HS-5 (cell line): Measurements from ENCODE around the gene UGCG.
"Not testable (repeated sequence)": the region's sequence is repeated elsewhere in the genome, so short reads cannot be mapped to it uniquely, and the experiment has no call there.

Experiments
- DNase-seq: peaks from one replicate; pipeline ENCODE4 v3.0.0-alpha.2; 2012; ENCODE audit warnings: low read depth

UGCG gene

DNA sequence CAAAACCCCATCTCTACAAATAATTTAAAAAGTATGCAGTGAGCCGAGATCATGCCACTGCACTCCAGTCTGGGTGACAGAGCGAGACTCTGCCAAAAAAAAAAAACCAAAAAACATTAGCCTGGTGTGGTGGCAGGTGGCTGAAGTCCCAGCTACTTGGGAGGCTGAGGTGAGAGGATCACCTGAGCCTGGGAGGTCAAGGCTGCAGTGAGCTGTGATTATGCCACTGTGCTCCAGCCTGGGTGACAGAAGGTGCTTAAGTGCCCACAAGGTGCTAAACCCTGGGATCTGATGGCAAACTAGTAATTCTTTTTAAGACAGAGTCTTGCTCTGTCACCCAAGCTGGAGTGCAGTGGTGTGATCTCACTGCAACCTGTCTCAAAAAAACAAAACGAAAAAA, 5.7 kb upstream of the UGCG start:
- not testable (repeated sequence) for DNase-seq

DNA sequence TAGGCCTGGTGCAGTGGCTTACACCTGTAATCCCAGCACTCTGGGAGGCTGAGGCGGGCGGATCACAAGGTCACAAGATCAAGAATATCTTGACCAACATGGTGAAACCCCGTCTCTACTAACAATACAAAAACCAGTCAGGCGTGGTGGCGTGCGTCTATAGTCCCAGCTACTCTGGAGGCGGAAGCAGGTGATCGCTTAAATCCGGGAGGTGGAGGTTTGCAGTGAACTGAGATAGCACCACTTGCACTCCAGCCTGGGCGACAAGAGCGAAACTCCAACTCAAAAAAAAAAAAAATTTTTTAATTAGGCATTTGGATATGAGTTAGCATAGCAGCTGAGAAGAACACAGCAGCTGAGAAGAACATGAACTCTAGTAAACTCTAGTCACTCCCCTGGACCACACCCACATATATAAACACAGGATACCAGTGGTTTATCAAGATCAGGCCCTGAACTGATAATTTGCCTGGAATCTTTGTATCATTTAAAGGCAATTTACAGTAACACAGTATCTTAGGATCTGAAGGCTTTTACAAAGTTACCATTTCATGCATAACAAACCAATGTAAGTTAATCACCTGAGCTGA, 4.6 kb upstream of the UGCG start:
- DNase-seq: no peak

DNA sequence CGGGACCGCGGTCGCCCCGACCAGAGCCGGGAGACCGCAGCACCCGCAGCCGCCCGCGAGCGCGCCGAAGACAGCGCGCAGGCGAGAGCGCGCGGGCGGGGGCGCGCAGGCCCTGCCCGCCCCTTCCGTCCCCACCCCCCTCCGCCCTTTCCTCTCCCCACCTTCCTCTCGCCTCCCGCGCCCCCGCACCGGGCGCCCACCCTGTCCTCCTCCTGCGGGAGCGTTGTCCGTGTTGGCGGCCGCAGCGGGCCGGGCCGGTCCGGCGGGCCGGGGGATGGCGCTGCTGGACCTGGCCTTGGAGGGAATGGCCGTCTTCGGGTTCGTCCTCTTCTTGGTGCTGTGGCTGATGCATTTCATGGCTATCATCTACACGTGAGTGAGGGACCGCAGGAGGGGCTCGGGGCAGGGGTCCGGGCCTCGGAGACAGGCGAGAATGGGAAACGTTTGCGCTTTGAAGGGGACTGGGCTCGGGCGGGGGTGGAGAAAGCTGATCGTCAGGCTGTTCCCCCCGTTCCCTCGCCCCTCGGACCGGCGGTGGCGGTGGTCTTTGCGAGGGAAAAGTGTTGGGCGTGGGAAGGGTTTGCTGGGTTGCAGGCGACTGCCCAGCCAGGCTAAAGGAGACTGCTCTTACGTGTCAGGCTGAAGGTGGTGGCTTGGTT, 457 bp downstream of the UGCG start:
- no peak for DNase-seq

DNA sequence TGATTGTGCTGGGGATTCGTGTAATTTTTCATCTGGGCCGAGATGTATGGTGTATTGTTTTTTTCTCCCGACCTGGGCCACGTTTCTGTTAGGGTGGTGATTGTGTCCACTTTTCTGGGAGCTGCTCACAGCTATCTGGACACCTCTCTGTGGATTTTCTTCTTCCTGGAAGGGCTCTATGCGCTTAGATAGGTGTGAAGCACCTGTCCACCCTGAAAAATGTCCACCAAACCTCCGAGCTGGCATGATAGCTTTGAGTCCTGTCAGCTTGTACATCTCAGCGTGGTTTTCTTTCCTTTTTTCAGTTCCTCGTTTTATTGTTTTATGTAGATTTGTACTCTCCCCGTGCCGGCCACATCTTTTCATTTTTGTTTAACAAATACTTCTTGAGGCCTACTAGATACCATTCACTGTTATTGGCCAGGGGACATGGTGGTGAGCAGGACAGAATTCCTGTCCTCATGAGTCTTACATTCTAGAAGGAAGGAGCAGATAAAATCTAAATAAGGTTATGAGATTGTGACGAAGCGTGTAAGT, 1.1 kb downstream of the UGCG start:
- no peak for DNase-seq

DNA sequence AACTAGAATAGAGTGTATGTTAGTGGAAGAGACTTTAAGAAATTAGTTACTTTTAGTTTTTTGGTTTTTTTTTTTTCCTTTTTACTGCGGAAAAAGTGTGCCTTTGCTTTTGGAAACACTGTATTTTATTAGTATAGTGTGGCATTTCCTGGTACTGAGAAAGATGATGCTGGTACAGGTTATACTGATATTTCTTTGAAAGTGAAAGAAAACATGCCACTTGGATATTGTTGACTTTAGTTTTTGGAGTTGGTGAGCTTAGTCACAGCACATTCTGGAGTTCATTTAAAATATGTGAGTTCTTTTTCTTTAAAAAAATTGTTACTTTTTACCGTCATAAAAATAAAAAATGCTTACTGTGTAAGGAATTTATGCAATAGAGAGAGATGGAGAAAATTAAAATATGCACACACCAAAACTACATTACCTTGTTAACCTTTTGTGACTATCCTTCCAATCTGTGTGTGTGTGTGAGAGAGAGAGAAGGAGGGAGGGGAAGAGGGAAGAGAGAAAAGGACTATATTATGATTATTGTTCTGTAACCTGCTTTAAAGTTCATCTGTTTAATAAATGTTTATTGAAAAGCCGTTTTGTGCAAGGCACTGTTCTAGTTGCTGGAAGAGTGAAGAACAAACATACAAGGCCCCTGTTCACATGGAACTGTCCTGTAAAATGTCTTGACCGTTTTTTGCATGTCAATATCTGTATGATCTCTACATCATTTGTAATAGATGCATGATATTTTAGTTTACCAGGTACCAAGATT, 1.9 kb downstream of the UGCG start:
- no peak for DNase-seq

DNA sequence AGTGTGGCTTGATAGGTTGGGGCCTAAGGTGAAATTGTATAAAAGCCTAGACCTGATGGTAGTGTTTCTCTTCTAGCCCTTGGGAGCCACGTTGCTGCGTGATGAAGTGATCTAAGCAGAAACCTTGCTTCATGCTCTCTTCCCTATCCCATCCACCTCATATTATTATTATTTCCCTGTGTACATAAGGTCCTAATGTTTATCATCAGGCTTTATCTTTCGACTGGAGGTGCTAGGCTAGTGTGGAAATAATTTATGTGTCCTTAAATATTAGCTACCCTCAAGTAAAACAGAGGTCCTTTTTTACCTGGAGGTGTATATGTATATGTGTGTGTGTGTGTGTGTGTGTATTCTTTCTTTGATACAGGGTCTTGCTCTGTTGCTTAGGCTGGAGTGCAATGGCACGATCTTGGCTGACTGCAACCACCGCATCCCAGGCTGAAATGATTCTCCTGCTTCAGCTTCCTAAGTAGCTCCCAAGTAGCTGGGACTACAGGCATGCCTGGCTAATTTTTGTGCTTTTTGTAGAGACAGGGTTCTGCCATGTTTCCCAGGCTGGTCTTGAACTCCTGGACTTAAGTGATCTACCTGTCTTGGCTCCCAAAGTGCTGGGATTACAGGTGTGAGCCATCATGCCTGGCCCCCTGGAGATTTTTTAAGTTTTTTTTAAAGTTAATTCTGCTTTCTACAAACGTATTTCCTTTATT, 3.7 kb downstream of the UGCG start:
- no peak for DNase-seq

DNA sequence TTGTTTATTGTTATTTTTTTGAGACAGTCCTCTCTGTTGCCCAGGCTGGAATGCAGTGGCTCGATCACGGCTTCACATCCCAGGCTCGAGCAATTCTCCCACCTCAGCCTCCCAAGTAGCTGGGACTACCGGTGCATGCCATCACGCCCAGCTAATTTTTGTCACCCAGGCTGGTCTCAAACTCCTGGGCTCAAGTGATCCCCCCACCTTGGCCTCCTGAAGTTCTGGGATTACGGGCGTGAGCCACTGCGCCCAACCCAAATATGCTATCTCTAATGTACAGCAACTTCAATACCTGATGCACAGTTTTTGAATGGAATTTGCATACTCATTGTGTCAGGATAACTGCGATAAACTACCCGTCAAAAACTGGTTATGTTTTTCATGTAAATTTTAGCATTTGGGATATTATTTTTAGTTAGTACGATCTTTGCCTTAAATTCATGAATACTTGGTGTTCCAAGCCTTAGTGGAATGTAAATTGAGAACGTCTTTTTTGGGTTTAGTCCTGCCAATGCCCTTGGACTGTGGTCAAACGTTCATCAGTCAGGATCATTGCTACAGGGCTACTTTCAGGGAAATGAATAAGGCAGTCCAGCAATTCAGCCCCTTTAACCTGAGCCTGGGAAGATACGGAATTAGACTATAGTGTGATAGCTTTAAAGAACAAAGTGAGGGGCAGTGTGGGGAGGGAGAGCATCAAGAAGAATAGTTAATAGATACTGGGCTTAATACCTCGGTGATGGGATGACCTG, 4.4 kb downstream of the UGCG start:
- DNase-seq: no peak

DNA sequence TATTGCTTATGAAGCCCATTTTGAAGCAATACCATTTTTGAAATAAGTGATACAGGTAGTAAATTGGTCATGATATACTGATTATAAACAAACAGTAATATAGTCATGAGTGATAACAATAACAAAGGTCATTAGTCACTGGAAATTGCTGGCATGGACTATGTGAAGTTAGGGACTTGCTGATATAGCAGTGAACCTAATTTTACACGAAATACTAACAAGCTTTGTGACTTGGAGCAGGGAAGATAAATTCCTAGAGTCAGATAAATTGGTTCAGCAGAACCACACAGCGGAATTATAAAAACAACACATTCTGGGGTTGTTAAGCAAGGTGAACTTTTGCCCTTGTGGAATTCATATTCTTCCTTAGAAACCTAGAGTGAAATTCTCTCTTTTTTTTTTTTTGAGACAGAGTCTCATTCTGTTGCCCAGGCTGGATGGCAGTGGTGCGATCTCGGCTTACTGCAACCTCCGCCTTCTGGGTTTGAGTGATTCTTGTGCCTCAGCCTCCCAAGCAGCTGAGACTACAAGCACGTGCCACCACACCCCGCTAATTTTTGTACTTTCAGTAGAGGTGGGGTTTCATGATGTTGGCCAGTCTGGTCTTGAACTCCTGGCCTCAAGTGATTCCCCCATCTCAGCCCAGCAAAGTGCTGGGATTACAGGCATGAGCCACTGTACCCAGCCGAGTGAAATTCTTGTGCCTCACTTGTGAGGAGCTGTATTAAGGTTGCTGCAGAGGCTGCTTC, 6.0 kb downstream of the UGCG start:
- DNase-seq: no peak

DNA sequence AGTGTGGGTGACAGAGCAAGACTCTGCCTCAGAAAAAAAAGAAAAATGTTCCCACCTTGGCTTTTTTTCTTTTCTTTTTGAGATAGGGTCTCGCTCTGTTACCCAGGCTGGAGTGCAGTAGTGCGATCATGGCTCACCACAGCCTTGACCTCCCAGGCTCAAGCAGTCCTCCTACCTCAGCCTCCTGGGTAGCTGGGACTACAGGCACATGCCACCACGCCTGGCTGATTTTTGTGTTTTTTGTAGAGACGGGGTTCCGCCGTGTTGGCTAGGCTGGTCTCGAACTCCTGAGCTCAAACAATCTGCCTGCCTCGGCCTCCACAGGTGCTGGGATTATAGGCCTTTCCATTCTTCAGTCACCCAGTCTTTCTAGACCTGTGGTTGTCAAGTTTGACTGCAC, 6.9 kb downstream of the UGCG start:
- DNase-seq: not testable (repeated sequence)

DNA sequence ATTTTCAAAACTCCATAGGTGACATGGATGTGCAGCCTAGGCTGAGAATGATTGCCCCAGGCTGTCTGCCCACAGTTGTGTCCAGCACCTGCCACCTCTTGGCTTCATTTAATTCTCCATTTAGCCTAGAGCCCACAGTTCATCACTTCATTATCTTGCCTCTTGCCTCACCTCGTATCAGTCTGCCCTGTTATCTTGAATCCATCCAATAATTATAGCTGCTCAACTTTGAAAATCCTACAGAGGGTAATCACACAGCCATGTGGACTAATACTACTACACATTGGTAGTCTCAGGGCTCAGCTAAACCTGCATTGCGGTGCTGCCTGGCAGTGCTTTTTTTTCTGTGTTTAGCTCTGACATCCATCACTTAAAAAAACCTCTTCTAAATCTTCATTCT, 7.4 kb downstream of the UGCG start:
- DNase-seq: no peak

DNA sequence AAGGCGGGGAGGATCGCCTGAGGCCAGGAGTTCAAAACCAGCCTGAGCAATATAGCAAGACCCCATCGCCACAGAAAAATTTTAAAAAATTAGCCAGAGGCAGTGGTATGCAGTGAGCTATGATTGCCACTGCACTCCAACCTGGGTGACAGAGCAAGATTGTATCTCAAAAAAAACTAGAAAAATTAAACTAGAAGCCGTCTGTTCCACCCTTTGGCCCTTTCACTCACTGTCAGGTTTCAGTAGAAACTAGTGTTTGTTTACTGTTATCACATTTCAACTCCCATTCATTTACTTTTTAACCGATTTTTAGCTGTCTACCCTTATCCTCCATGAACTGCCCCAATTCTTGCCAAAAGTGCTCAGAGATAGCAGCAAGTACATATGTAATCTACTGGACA, 8.3 kb downstream of the UGCG start:
- DNase-seq: no peak

DNA sequence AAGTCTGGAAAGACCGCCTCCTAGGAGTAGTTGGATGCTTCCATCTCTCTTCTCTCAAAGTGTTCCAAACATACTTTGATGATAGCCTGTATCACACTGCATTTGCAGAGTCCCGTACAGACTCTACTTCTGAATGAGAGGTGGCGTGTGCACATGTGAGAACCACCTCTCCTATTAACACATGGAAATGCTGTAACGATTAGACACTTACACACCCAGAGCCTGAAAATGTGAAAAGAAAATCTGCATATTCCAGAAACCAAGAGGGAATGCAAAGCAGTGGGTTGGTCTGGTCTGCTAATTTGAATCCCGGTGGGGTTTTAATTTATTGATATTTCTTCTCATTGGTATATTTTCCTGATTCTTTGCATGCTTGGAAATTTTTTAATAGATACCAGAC, 10.5 kb downstream of the UGCG start:
- DNase-seq: no peak

DNA sequence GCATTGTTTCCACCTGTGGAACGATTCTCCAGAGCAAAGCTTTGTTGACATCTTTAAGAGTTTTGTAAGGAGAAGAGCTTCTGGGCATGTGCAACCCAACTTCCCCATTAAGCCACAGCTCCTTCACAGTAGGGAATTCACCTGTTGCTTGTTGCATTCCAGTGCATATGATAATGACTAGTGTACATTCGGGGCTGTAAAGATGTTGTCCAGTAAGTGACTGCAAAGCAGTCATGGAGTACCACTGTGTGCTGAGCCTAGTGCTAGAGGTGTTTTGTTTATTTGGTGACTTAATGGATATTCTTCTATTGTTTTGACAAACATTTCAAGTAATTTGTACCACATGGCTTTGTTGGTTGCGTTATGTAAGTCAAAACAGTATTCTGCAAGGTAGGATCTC, 12.8 kb downstream of the UGCG start:
- DNase-seq: no peak

DNA sequence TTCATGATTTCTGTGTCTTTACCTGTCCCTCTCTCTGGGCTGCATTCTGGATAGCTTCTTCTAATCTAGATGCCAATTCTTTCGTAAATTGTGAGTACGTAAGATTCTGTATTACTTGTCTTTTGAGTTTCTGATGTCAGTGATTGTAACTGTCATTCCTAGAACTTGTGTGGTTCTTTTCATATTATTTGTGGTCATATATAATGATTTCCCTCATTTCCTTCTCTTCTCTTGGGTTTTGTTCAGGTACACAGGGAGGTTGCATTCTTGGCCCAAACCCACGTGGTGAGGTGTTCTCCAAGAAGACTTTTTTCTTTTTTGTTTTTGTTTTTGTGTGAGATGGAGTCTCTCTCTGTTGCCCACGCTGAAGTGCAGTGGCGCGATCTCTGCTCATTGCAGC, 13.8 kb downstream of the UGCG start:
- no peak for DNase-seq

DNA sequence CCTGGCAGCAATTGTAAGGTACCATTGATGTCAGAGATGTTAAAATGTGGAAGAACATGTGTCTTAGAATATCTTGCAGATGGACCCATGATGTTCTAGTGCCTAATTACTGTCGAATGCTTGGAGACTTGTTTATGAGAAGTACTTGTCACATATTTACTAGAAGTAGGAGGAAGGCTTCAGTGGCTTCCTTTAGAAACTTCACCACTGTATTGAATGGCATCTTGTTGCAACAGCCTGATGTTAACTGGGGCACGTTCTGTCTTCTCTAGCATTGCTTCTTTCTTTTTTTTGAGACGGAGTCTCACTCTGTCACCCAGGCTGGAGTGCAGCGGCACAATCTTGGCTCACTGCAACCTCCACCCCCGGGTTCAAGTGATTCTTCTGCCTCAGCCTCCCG, 16.5 kb downstream of the UGCG start:
- no peak for DNase-seq

DNA sequence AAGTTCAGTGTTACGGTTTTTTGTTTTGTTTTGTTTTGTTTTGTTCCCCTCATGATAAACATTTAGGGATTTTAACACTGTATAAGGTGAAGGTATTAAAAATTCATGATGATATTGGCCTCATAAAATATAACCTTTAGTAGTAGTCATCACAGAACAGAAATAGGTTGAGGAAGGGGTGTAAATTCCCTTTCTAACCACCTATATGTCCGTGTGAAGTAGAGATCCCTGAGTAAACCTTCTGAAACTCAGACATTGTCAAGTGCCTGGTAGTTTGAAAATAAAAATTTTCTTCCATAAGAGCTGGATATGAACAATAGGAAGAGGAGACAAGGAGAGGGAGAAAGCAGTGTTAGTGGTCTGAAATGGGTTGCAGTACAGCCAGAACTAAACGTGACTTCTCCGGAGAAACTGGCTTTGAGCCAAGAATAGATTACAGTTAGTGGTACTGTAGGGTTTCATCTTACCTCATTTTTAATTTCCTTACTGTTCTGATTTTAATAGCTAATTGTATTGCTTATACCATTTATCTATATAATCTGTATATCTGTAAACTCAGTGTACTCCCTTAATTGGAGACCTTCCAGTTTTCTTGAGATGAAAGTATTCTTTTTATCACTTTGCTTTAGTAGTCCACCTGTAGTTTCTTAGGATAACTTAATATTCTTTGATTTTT, 18.3 kb downstream of the UGCG start:
- DNase-seq: no peak

DNA sequence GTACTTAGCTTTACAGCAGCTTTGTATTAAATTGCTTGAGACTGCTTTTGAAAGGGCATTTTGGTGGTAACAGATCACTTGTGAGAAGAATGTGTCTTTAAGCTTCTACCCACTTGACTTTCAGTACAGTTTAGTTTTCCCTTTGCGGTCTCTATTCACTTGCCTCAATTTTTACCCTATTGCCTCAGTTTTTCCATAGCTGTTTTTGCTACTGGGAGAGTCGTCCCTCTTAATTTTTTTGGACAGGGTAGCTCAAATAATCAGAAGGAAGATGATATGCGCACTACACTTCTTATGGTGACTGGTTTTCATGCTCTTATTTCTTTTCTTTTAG, 18.8 kb downstream of the UGCG start:
- DNase-seq: no peak

DNA sequence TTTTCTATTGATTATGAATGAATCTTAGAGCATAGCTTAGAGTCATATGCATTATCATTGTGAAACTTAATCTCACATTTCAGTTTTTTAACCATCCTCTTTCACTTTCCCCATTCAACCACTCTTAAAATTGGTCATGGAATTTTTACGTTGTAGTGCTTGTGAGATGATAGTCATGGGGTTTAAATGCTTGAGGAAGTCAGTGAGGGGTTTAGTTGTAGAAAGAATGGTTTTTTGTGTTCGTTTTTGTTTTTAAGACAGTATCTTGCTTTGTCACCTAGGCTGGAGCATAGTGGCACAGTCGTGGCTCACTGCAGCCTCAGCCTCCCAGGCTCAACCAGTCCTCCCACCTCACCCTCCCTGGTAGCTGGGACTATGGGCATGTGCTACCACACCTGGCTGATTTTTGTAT, 19.6 kb downstream of the UGCG start:
- no peak for DNase-seq

DNA sequence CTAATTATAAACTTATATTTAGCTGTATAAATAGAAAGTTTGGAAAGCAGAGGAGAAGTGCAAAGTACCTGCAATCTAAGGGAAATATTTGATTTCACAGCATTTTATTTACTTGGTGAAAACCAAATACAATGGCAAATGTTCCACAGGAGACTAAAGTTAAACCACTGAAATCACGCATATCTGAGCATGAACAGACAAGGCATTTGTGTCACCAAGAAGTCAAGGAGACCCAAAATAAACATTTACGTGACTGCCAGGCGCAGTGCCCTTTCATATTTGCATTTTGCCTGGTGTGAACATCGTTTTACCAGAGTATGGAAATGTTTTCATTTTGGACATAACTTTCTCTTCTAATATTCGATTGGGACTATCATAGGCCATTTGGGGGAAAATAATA, 20.6 kb downstream of the UGCG start:
- DNase-seq: no peak

DNA sequence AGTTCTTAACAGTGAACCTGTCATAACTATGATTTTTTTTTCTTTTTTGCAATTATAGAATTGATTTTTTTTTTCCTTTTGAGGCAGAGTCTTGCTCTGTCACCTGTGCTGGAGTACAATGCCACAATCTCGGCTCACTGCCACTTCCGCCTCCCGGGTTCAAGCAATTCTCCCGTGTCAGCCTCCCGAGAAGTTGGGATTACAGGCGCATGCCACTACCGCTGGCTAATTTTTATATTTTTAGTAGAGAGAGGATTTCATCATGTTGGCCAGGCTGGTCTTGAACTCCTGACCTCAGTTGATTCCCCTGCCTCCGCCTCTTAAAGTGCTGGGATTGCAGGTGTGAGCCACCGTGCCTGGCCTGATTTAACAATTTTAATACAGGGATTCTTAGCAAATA, 21.4 kb downstream of the UGCG start:
- DNase-seq: no peak

DNA sequence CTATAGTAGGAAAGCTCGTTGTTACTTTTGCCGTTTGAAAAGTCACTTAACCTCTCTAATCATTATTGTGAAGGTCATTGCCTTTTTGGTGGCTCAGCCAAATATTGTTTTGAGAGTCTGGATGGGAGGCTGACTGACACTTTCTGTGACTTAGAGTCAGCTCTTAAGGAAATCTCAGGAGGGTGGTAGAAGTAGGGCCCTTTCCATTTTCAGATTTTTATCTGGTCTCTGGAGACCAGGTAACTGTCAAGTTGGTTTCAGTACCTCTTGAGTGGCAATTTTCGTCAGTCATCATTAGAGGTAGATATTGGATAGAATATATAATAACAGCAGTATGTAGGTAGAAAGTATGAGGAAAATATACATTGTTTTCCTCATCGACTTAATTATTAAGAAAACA, 23.3 kb downstream of the UGCG start:
- DNase-seq: no peak
